Measurements from ENCODE around the gene CD7.

Gene CD7

GRCh38 chr17:82346342-82347300 is 29.2 kb upstream of the CD7 start:
- no peak for DNase-seq

- no peak for DNase-seq
These were observed 28.0 kb upstream of the CD7 start for GRCh38 chr17:82345151-82345976.

GRCh38 chr17:82344175-82344907 is 26.9 kb upstream of the CD7 start:
- no peak for DNase-seq

- DNase-seq = no peak
These were observed 26.2 kb upstream of the CD7 start for GRCh38 chr17:82343560-82343959.

- DNase-seq = no peak
These were observed 25.1 kb upstream of the CD7 start for GRCh38 chr17:82342361-82343079.

GRCh38 chr17:82339634-82340580 is 22.5 kb upstream of the CD7 start:
- no peak for DNase-seq

GRCh38 chr17:82338858-82339633 is 21.6 kb upstream of the CD7 start:
- no peak for DNase-seq

GRCh38 chr17:82334622-82335394 is 17.4 kb upstream of the CD7 start:
- no peak for DNase-seq

- DNase-seq = no peak
These were observed 16.8 kb upstream of the CD7 start for GRCh38 chr17:82334204-82334621.

GRCh38 chr17:82333279-82334171 is 16.1 kb upstream of the CD7 start, which contains the start of gene SECTM1:
Gene SECTM1 (minus strand): TSS chr17:82333766. CDS start chr17:82327240, 6,526 bp downstream.
- no peak for DNase-seq

- no peak for DNase-seq
These were observed 15.4 kb upstream of the CD7 start for GRCh38 chr17:82332669-82333278.

GRCh38 chr17:82331345-82331939 is 14.0 kb upstream of the CD7 start:
- DNase-seq = no peak

GRCh38 chr17:82330322-82331239 is 13.2 kb upstream of the CD7 start:
- DNase-seq = no peak

- no peak for DNase-seq
These were observed 12.4 kb upstream of the CD7 start for GRCh38 chr17:82329683-82330321.

- DNase-seq = no peak
These were observed 11.6 kb upstream of the CD7 start for GRCh38 chr17:82328994-82329507.

Measured in NK-92 treated with Interleukin-12 subunit alpha and Interleukin-12 subunit beta, amount 100 ng/mL, for 24 hours (cell line).